ENCODE data around the gene BTNL8.
"Not testable (repeated sequence)": the region's sequence is repeated elsewhere in the genome, so short reads cannot be mapped to it uniquely, and the experiment has no call there.

The BTNL8 gene

GRCh38 chr5:180874804-180875582 lies 24.0 kb upstream of the BTNL8 start:
- no peak for DNase-seq (ENCODE audit: low read depth, low spot score)

- DNase-seq (ENCODE audit: low read depth, low spot score), result no peak
These were observed 23.0 kb upstream of the BTNL8 start for GRCh38 chr5:180875860-180876426.

- DNase-seq (ENCODE audit: low read depth, low spot score), result not testable (repeated sequence)
These were observed 13.0 kb upstream of the BTNL8 start for GRCh38 chr5:180885845-180886529.

GRCh38 chr5:180889381-180889780 lies 9.6 kb upstream of the BTNL8 start:
- DNase-seq (ENCODE audit: low read depth, low spot score), result no peak

DNA sequence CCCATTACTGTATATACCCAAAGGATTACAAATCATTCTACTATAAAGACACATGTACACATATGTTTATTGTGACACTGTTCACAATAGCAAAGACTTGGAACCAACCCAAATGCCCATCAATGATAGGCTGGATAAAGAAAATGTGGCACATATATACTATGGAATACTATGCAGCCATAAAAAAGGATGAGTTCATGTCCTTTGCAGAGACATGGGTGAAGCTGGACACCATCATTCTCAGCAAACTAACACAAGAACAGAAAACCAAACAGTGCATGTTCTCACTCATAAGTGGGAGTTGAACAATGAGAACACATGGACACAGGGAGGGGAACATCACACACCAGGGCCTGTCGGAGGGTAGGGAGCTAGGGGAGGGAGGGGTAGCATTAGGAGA lies 3.6 kb upstream of the BTNL8 start:
- DNase-seq (ENCODE audit: low read depth, low spot score), result not testable (repeated sequence)

GRCh38 chr5:180900178-180900577 lies 1.2 kb downstream of the BTNL8 start:
- DNase-seq (ENCODE audit: low read depth, low spot score), result no peak

DNA sequence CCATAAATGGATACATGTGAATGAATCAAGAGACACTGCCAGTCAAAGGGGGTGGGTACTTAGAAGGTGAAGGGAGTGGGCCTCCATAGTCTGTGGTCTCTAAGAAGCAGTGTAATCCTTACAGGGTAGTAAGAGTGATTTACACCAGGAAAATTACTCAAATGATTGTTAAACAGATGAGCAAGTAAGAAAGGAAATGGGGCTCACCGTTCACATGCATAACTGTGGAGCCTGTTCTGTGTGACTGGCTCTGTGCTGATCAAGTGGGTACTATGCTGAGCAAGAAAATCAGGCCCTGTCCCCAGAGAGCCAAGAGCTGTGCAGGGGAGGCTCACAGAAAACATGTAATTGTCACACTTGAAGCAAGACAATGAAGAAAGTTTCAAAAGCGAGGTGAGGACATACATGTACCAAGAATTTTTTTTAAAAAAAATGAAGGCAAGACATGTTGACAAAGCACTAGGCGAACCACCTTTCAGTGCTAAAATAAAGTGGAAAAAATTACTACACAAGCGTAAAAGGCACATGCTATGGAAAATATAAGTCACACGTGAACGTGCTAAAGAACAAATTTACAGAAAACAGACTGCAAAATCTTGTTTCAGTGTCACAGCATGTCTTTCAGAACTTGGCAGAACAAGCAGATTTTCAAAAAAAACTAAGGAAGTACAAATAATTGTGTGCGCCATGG lies 2.5 kb downstream of the BTNL8 start:
- no peak for DNase-seq (ENCODE audit: low read depth, low spot score)

GRCh38 chr5:180908400-180908799 lies 9.4 kb downstream of the BTNL8 start:
- DNase-seq (ENCODE audit: low read depth, low spot score), result no peak

DNA sequence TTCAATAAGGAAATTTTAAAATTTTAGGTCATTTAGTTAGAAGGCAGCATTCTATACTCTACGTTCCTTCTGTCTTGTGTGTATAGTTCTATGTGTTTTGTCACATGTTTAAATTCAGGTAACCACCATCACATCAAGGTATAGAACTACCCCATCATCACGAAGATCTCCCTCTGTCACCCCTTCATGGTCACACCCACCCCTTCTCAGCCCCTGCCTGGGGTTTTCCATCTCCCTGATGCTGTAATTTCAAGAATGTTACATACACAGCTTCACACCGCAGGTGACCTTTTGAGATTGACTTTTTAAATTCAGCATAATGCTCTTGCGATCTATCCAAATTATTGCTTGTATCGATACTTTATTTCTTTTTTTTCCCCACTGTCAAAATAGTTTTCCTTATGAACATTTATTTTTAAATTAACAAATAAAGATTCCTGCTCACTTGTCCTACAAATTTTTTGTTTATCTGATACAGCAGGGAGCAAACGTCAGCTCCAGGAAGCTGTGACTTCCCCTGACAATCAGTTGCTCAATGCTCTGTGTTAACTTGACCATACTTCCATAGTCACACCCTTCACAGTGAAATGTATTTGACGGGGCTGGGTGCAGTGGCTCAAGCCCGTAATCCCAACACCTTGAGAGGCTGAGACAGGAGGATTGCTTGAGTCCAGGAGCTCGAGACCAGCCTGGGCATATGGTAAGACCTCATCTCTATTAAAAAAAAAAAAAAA lies 10.2 kb downstream of the BTNL8 start:
- no peak for DNase-seq (ENCODE audit: low read depth, low spot score)

DNA sequence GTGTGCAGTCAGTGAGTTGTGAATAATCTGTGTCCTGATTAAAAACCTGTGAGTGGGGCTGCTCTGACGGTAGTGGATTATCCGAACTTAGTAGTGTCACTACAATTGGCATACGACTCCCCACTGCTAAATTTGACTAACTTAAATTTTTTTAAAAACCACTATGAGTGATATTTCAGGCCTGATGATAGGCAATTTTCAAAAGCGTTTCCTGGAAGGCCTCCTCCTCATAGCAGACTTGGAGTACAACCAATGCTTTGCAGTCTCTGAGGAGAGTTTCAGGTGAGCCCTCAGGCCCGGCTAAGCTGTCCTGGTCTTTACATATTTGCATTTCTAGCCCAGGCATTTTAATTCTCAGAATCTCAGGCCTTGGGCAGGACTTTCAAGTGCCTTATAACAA lies 10.8 kb downstream of the BTNL8 start:
- DNase-seq (ENCODE audit: low read depth, low spot score), result no peak

- DNase-seq (ENCODE audit: low read depth, low spot score), result no peak
These were observed 11.2 kb downstream of the BTNL8 start for GRCh38 chr5:180910182-180910581.

DNA sequence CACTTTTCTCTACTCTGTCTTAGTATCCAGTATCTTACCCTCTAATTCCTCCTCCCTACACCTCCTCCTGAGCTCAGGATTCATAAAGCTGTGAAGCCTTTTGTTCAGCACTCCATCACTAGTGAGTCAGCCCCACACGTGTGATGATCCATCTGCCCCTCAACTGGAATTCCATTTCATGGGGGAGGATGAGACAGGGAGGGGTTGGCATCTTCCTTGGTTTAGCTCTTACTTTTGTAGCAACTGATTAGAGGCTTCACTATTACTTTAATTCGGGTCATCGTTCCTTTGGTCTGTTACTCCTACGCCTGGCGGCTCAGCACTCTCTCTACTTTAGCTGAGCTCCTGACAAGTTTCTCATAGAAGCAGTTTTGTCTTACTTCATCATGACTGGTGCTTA lies 11.8 kb downstream of the BTNL8 start:
- DNase-seq (ENCODE audit: low read depth, low spot score), result no peak

GRCh38 chr5:180914646-180915045 lies 15.7 kb downstream of the BTNL8 start:
- no peak for DNase-seq (ENCODE audit: low read depth, low spot score)

DNA sequence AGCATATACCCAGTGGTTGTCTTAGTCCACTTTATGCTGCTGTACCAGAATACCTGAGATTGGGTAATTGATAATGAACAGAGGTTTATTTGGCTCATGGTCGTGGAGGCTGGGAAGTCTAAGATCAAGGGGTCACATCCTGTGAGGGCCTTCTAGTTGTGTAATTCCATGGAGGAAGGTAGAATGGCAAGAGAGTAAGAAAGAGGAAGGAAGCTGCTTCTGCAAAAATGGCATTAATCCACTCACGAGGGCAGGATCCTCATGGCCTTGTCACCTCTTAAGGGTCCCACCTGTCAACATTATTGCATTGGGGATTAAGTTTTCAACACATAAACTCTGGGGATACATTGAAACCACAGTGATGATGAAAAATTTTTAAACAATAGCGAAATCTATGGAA lies 17.0 kb downstream of the BTNL8 start:
- no peak for DNase-seq (ENCODE audit: low read depth, low spot score)

GRCh38 chr5:180918380-180918779 lies 19.4 kb downstream of the BTNL8 start:
- no peak for DNase-seq (ENCODE audit: low read depth, low spot score)

DNA sequence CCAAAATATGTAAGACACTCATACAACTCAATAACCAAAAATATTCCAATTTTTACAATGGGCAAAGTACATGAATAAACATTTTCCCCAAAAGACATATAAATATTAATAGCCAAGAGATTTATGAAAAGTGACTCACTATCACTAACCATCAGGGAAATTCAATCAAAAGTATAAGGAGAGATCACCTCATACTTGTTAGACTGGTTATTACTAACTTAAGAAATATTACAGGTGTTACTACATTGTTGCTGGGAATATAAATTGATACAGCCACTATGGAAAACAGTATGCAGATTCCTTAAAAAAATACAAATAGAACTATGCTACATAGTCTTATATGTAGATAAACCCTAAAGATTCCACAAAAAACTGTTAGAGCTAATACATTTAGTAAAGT lies 21.8 kb downstream of the BTNL8 start:
- DNase-seq (ENCODE audit: low read depth, low spot score), result no peak

- DNase-seq (ENCODE audit: low read depth, low spot score), result no peak
These were observed 24.0 kb downstream of the BTNL8 start for GRCh38 chr5:180922932-180923331.

- no peak for DNase-seq (ENCODE audit: low read depth, low spot score)
These were observed 33.7 kb downstream of the BTNL8 start for GRCh38 chr5:180932660-180933059.

- DNase-seq (ENCODE audit: low read depth, low spot score), result no peak
These were observed 36.2 kb downstream of the BTNL8 start for GRCh38 chr5:180935203-180935602.

- DNase-seq (ENCODE audit: low read depth, low spot score), result no peak
These were observed 39.3 kb downstream of the BTNL8 start for GRCh38 chr5:180938294-180938693.

DNA sequence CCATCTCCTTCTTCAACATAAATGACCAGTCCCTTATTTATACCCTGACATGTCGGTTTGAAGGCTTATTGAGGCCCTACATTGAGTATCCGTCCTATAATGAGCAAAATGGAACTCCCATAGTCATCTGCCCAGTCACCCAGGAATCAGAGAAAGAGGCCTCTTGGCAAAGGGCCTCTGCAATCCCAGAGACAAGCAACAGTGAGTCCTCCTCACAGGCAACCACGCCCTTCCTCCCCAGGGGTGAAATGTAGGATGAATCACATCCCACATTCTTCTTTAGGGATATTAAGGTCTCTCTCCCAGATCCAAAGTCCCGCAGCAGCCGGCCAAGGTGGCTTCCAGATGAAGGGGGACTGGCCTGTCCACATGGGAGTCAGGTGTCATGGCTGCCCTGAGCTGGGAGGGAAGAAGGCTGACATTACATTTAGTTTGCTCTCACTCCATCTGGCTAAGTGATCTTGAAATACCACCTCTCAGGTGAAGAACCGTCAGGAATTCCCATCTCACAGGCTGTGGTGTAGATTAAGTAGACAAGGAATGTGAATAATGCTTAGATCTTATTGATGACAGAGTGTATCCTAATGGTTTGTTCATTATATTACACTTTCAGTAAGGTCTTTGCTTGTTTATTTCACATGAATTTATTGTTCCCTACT lies 51.5 kb downstream of the BTNL8 start:
- DNase-seq (ENCODE audit: low read depth, low spot score), result no peak

Measured in activated CD4-positive, CD25-positive, alpha-beta regulatory T cell treated with anti-CD3 and anti-CD28 coated beads, Interleukin-2, amount 50 U/mL, for 16 hours (primary cell).